Measurements from ENCODE around the gene FAM227B. TPM values are rescaled to one million over a fixed set of nuclear protein-coding genes. Genes with fewer than 3 reads are reported as not detected.
"Not testable (repeated sequence)": the region's sequence is repeated elsewhere in the genome, so short reads cannot be mapped to it uniquely, and the experiment has no call there.

Gene FAM227B
- total RNA-seq, 1 donor: 5.6 TPM

GRCh38 chr15:49619226-49619625 lies 1.4 kb downstream of the FAM227B start:
- no peak overlapping the region for H3K4me3 ChIP-seq (ENCODE audit: low read depth, low read length)
- TF ChIP-seq CTCF (IDR thresholded peaks at IDR 0.05; ENCODE audit: insufficient read depth, low read length): no peak
- no peak for DNase-seq (ENCODE audit: low read depth)

- DNase-seq (ENCODE audit: low read depth); H3K4me3 ChIP-seq (ENCODE audit: low read depth, low read length): not testable (repeated sequence)
Measured at GRCh38 chr15:49612240-49612639, 8.4 kb downstream of the FAM227B start.

- no peak for TF ChIP-seq CTCF (IDR thresholded peaks at IDR 0.05; ENCODE audit: insufficient read depth, low read length)
- DNase-seq (ENCODE audit: low read depth): no peak
- H3K4me3 ChIP-seq (ENCODE audit: low read depth, low read length): no peak overlapping the region
Measured at GRCh38 chr15:49610157-49610918, 10.3 kb downstream of the FAM227B start.

- peak; percentile 29 for TF ChIP-seq CTCF (IDR thresholded peaks at IDR 0.05; ENCODE audit: insufficient read depth, low read length)
- no peak overlapping the region for H3K4me3 ChIP-seq (ENCODE audit: low read depth, low read length)
- DNase-seq (ENCODE audit: low read depth): no peak
Measured at GRCh38 chr15:49606594-49606993, 14.0 kb downstream of the FAM227B start.

- no peak for TF ChIP-seq CTCF (IDR thresholded peaks at IDR 0.05; ENCODE audit: insufficient read depth, low read length)
- H3K4me3 ChIP-seq (ENCODE audit: low read depth, low read length): no peak overlapping the region
Measured at GRCh38 chr15:49605588-49605987, 15.0 kb downstream of the FAM227B start.

GRCh38 chr15:49604625-49605409 lies 15.8 kb downstream of the FAM227B start:
- no peak overlapping the region for H3K4me3 ChIP-seq (ENCODE audit: low read depth, low read length)
- no peak for TF ChIP-seq CTCF (IDR thresholded peaks at IDR 0.05; ENCODE audit: insufficient read depth, low read length)
- no peak for DNase-seq (ENCODE audit: low read depth)

More at GRCh38 chr15:49605588-49605987, 15.0 kb downstream of the FAM227B start:
- DNase-seq (ENCODE audit: low read depth): no peak

- not testable (repeated sequence) for H3K4me3 ChIP-seq (ENCODE audit: low read depth, low read length); DNase-seq (ENCODE audit: low read depth)
Measured at GRCh38 chr15:49592829-49593316, 27.7 kb downstream of the FAM227B start.

Measured in fibroblast of the aortic adventitia (primary cell).